ENCODE measurements around the gene TVP23C.
"Not testable (repeated sequence)": the region's sequence is repeated elsewhere in the genome, so short reads cannot be mapped to it uniquely, and the experiment has no call there.

DNA sequence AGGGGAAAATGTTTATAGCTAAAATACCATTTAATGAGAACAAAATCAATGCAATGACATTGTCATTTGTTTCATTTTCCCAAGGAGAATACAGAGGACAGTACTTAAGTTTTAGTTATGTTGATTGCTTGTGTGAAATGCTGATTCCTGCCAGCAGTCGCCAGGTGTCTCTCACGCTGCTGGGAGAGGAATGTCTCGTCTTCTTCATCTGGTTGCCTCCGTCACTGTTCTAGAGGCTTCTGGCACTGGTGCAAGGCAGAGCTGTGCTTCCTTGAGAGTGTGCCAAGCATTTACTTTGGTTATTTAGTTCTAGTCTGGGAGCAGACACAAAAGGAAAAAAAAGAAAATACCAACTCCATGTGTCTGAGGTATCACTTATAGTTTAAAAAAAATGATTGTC is 10.6 kb upstream of the TVP23C start:
- TF ChIP-seq CTCF (IDR thresholded peaks at IDR 0.05; ENCODE audit: extremely low read depth in 1 of 2, insufficient read depth in 1 of 2, low read depth in 1 of 2, low read length in 2 of 2); POLR2AphosphoS5 (IDR thresholded peaks at IDR 0.05; ENCODE audit: insufficient read depth, low read depth, low read length); POLR2A (IDR thresholded peaks at IDR 0.05; ENCODE audit: low read depth, low read length); EZH2 (IDR thresholded peaks at IDR 0.05; ENCODE audit: borderline replicate concordance, low read depth, low read length, severe bottlenecking); GATA2 (IDR thresholded peaks at IDR 0.05; ENCODE audit: insufficient read depth, insufficient read length, low read depth, low read length); MYC (IDR thresholded peaks at IDR 0.05; ENCODE audit: low read depth, low read length); JUN (IDR thresholded peaks at IDR 0.05; ENCODE audit: borderline replicate concordance, insufficient read depth, insufficient read length, low read depth); FOS (IDR thresholded peaks at IDR 0.05; ENCODE audit: borderline replicate concordance, insufficient read depth, low read length): not testable (repeated sequence)
- TF ChIP-seq, protein P1, sequence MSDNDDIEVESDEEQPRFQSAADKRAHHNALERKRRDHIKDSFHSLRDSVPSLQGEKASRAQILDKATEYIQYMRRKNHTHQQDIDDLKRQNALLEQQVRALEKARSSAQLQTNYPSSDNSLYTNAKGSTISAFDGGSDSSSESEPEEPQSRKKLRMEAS (IDR thresholded peaks at IDR 0.05; ENCODE audit: insufficient read depth, insufficient read length) = not testable (repeated sequence)

Data from endothelial cell of umbilical vein (primary cell).